Peyer's patch (tissue), 4 donors: ENCODE data around the gene ALOX5AP.

Source experiments
- CTCF ChIP-seq, 6 experiments: fragments of 450-650 bp in 4 of 6; fragments of 200-600 bp in 2 of 6; sonication (generic) in 1 of 6; IDR thresholded peaks; one replicate each; pipeline ENCODE4 v1.5.1; 2017 to 2019; ENCODE audit warnings: antibody characterized with exemption in 6 of 6, mild to moderate bottlenecking in 3 of 6, moderate library complexity in 1 of 6
- POLR2A ChIP-seq, 2 donors: fragments of 450-650 bp; IDR thresholded peaks; one replicate each; pipeline ENCODE4 v1.5.1; 2017; ENCODE audit warnings: antibody characterized with exemption in 2 of 2, mild to moderate bottlenecking in 2 of 2, moderate library complexity in 2 of 2

GRCh38 chr13:30698488-30699005 lies 36.8 kb upstream of the ALOX5AP start:
- TF ChIP-seq CTCF (IDR thresholded peaks at IDR 0.05) (no peak), POLR2A (IDR thresholded peaks at IDR 0.05) (no peak)
